CD4-positive, alpha-beta T cell treated with Interleukin-17A for 1 hour (primary cell): Measurements from ENCODE around the gene NECTIN2.
"Not testable (repeated sequence)": the region's sequence is repeated elsewhere in the genome, so short reads cannot be mapped to it uniquely, and the experiment has no call there.

Experiments used
- DNase-seq: peaks from one replicate; pipeline ENCODE4 v3.0.0-alpha.2; 2020

NECTIN2 gene

GRCh38 chr19:44817725-44818465 is 28.2 kb upstream of the NECTIN2 start:
- DNase-seq, result no peak

- no peak for DNase-seq
Measured at GRCh38 chr19:44818466-44819031, 27.5 kb upstream of the NECTIN2 start.

- DNase-seq, result no peak
Measured at GRCh38 chr19:44819246-44819832, 26.8 kb upstream of the NECTIN2 start.

GRCh38 chr19:44820648-44821609 is 25.2 kb upstream of the NECTIN2 start:
- no peak for DNase-seq

GRCh38 chr19:44822177-44822576 is 23.9 kb upstream of the NECTIN2 start:
- DNase-seq, result no peak

- no peak for DNase-seq
Measured at GRCh38 chr19:44822670-44823372, 23.3 kb upstream of the NECTIN2 start.

- no peak for DNase-seq
Measured at GRCh38 chr19:44823373-44823698, 22.8 kb upstream of the NECTIN2 start.

- DNase-seq, result no peak
Measured at GRCh38 chr19:44824761-44825160, 21.3 kb upstream of the NECTIN2 start.

GRCh38 chr19:44832875-44833274 is 13.2 kb upstream of the NECTIN2 start:
- DNase-seq, result not testable (repeated sequence)

GRCh38 chr19:44834399-44834798 is 11.7 kb upstream of the NECTIN2 start:
- DNase-seq, result not testable (repeated sequence)

GRCh38 chr19:44839276-44839675 is 6.8 kb upstream of the NECTIN2 start:
- DNase-seq, result no peak

GRCh38 chr19:44840811-44841210 is 5.3 kb upstream of the NECTIN2 start:
- no peak for DNase-seq

- DNase-seq, result no peak
Measured at GRCh38 chr19:44841231-44841630, 4.9 kb upstream of the NECTIN2 start.

GRCh38 chr19:44845286-44845611 is 848 bp upstream of the NECTIN2 start:
- DNase-seq, result no peak

GRCh38 chr19:44846455-44847143 is 502 bp downstream of the NECTIN2 start:
- no peak for DNase-seq

GRCh38 chr19:44847144-44848035 is 1.3 kb downstream of the NECTIN2 start:
- no peak for DNase-seq

- no peak for DNase-seq
Measured at GRCh38 chr19:44848036-44848811, 2.1 kb downstream of the NECTIN2 start.

- DNase-seq, result no peak
Measured at GRCh38 chr19:44848812-44849447, 2.8 kb downstream of the NECTIN2 start.

- DNase-seq, result no peak
Measured at GRCh38 chr19:44850641-44851109, 4.6 kb downstream of the NECTIN2 start.

- DNase-seq, result no peak
Measured at GRCh38 chr19:44851427-44851826, 5.3 kb downstream of the NECTIN2 start.
